NCI-H2196 (cell line): Measurements from ENCODE around the gene HSP90AB1.

Experiments
- DNase-seq: peaks from one replicate; lab custom pipeline; 2025; ENCODE audit not compliant: unreplicated experiment; lab: John Stamatoyannopoulos, UW

Gene HSP90AB1

DNA sequence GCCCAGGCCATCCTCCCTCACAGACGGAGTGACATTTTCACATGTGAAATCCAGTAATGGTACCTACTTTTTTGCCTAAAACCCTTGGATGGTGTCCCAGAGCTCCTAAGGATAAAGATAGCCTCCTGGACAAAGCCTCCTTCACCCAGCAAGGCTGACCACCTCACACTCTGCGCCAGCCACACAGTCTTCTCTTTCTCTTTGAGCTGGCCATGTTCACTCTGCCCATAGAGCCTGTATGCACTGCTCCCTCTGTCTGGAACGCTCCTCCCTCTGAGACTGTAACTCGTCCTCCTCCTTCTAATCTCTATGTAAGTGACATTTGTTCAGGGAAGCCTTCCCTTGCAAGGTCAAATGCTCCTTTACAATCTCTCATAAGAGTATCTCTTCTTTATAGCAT lies 38.0 kb downstream of the HSP90AB1 start:
- no peak for DNase-seq

DNA sequence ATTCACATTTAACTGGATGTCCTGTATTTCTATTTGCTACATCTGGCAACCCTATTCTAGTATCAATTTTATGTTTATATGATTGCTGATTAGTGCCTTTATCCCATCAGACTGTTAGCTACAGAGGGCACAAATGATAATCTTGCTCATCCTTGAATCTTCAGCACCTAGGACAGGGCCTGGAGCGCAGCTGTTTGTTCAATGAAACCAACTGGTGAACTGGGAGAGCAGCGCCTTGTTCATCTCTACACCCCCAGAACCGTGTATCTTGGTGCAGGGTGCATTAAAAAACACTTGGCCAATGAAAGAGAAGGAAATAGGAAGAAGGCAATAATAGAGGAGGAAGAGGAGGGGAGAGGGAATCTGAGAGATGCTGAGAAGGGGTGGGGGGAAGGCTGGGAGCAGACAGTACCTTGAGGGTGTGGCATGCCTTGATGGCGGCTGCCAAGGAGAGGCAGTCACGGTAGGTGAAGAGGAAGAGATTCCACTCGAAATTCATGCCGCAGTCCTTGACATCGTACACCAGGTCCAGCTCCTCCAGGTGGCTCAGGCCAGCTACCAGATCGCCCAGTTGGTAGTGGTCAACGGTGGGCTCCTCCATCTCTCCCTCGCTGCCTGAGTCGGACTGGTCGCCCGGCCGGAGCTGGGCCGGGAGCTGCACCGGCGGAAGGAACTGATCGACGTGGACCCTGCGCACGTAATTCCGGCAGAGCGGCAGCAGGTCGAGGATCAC lies 38.8 kb downstream of the HSP90AB1 start:
- no peak for DNase-seq

DNA sequence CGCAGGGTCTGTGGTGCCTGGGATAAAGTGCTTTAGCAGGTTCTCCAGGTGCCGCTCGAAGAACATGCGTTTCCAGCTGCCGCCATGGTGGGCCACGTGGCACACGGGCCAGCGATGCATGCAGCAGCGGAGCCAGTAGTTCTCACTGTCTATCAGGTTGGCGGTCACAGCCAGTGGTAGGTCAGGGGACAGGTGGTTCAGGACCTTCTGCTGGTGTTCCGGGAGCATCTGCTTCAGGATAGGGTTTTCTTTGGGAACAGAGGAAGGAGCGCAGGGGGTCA lies 39.3 kb downstream of the HSP90AB1 start:
- DNase-seq, result no peak

DNA sequence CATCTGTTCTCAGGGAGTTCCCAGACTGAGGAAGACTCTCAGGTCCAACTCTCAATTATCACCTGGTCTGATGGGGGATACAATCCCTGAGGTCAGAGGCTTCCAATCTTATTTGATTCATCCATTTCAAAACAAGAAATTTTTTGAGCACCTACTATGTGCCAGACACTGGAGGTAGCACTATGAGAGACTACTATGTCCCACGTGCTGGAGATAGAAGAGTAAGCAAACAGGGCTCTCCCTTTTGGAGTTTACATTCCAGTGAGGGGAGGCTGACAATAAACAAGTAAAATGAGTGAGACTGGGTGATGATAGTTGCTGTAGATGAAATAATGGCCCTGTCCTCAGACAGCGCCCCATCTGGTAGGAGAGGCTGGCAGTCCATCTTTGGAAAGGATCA lies 39.8 kb downstream of the HSP90AB1 start:
- DNase-seq, result no peak

DNA sequence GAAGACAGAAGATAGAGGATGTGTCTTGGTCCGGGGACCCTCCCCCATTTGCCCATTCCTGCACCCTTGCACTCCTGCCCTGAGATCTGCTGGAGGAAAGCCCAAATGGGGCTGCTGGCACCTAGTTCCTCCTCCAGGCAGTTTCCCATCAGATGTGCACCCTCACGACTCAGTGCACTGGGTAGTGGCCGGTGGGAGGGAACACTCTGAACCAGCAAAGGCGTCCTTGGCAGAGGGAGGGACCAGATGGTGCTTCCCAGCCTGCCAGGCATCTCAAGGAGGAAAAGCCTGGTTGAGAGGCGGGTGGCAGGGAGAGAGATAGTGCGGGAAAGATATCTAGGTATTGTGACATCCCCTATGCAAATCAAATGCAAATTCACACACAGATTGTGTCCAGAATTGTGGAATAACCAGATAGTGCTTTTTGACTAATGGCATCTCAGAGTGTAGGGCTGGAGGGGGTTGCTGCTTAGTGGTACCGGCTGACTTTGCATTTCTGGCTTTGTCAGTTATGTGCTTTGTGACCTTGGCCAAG lies 42.9 kb downstream of the HSP90AB1 start:
- no peak for DNase-seq

DNA sequence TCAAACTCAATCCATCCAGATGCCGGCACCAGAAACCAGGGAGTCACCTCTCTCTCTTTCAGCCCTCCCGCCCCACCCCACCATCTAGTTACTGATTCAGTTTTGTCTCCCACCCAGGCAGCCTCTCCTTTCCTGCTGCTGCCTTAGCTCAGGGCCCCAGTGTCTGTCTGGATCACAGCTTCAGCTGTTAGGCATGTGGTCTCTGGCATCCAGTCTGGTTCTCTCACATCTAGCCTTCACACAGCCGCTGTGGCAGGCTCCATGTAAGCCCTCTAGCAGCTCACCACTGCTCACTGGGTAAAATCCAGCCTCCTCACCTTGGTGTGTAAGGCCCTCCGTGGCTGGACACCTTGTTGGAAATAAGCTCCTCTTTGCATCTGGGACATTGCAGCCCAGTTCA lies 44.9 kb downstream of the HSP90AB1 start:
- DNase-seq, result no peak

DNA sequence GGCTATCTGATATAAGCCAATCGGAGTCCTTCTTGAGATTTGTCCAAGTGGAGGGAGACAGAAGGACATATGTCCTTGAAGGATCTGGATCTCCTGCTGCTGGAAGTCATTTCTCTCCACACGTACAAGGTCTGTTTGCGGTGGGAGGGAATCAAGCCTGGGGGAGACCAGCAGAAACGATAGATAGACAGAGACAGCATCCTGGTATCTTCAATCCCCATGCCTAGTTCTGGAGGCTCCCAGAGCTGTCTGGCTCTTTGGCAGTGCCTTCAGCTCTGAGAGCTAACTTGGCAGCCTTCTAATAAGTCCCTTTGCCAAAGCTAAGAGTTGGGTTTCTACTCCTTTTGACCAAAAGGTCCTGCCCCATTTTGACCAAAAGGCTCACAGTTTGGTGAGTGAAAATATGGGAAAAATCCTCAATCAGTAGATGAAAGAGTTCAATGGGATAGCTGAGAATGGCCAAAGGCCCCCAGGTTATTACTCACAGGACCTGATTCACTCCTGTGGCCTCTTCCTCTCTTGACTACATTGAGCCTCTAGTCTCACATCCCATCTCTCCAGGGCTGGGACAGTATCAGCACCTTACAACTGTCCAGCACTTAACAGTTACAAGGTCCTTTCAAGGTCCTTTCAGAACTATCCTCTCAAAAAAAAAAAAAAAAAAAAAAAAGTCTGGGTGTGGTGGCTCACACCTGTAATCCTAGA lies 45.9 kb downstream of the HSP90AB1 start:
- no peak for DNase-seq

DNA sequence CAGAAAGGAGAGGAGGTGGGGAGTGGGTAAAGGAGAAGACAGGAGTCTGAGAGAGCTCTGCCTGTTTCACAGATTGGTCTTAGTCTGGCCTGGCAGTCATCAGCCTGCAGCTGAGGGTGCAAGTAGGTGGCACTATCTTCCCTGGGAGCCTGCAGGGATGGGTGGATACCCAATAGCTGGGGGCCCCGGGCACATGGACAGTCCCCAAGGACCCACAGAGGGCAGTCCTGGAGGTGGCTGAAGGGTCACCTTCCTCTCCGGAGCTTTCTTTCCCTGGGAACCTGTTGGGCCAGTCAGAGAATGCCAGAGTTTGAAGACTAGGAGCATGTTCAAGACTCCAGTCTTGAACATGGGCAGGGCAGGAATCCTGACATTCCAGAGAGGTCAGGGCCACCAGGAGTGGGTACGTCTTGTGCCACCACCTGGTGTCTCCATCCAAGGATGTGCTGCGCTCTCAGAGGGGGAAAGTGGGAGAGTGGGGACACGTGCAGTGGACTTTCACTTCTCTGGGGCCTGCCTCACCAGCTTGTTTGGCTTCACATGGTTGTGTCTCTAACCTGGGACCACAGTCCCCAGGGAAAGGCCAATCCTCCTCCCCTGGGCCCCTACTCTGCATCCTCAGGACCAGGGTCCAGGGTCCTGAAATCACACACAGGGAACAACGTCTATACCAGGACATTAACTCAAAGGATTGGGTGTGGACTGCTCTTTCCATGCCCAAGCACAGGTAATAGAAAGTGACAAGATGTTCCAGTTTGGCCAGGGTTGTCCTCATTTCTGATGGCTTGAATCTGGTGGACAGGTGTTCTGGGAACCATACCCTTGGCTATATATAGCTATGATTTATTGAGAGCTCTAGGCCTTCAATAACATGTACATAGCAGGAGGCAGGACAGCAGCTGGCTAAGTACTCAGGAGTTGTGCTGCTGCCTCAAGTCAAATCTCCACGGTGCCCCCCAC lies 48.2 kb downstream of the HSP90AB1 start:
- no peak for DNase-seq

DNA sequence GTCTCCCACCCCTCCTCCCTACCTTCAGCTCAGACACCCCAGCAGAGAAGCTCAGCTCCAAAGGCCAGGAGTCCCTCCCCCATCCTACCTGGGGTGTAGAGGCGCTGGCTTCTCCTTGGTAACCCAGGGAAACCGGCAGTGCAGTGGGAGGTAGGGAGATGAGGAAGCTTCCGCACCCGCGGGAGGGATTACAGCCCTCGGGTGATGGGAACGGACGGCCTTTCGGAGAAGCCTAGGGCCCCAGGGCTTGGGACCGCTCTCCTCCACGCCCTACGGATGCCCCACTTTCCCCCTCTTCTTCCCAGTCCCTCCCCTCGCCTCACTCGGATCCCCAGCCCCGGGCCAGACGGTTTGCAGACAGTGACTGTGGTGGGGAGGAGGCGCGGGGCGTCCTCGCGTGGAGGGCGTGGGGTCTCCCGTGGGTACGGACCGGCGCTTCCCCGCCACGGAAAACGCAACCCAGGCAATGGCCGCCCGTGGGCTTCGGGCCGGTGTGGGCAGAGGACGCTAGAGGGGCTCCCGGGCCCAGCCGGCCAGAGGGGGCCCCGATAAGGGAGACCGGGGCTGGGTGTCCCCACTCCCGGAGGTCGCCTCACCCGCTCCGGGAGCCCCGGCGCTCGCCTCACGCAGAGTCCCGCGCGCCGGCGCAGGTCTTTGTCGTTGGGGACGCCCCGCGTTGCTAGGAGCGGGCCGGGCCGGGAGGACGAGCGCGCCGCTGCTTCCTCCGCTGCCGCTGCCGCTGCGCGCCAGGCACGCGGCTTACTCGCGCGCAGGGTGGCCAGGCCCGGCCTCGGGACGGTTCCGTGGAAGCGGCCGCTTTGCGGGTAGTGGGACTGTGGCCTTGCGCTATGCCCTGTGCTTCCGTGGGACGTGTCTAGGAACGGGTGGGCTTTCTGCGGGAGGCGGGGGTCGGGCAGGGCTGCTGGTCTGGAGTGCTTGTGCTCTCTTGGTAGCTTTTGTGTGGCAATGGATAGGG lies 50.5 kb downstream of the HSP90AB1 start:
- DNase-seq, result peak; percentile 61

DNA sequence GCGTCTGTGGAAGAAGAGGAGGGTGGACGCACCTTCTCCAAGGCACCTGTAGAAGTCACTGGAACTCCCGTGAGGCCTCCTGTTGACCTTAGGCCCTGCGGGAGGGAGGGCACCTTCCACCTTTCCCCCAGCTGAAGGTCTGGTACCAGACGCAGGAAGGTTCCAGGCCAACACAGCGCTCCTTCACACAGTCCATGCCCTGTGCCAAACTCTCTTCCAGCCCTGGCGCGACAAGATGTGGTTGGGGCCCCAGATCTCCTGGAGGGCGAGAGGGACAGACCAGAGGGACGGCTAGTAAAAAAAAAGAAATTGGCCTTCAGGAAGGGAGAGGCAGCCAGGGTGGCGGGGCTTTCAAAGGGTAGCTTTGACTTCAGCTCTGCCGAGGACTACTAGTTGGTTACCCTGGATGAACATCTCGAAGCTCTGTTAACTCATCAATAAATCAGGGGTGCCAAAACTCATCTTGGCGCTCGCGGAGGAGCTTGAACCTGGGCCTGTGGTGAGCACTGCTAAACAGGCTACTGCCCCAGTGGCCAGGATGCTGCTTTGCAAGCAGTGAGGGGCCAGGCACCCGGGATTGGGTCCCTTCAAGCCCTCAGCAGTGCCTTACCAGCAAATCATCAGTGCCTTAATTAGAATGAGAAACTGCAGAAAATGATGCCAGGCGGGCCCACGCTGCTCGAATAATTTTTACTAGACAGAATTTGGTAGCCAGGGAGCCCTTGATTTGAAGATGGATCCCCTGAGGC lies 51.3 kb downstream of the HSP90AB1 start:
- DNase-seq, result no peak

DNA sequence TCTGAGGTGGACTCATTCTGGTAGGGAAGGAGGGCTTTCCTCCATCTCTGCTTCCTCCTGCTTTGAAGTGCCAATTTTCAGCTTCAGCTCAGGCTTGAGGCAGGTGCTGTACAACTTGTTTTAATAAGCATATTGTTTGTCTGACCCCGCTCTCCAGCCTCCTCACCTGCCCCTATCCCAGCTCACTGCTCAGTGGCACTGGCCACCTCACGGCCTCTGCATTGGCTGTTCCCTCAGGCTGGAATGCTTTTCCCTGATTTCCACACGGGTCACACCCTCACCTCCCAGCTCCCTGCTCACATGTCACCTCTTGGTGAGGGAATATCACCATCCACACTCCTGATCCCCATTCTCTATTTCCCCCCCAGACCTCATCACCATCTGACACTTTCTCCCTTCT lies 52.0 kb downstream of the HSP90AB1 start:
- no peak for DNase-seq

DNA sequence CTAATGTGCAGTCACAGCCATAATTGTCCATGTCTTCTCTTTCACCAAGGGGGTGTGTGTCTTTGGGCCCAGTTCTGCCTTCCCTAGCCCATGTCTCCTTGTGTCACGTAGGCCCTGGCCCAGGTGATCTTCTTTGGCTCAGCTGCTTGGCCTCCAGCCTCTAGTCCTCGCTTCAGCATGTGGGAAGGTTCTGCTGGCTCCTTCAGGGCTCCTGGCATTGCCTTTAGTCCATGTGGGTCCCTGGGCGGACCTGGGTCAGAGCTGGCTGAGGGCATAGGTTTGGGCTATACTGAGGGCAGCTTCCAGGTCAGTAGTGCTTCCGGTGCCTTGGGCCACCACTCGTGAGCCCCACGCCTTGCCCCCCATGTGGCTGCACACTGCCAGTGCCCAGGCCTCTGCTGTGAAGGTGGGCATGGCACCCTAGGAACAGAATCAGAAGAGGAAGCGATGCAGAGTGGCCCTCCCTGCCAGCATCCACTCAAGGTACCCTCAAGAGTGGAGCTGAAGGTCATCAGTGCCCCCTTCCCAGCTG lies 53.5 kb downstream of the HSP90AB1 start:
- DNase-seq, result no peak

DNA sequence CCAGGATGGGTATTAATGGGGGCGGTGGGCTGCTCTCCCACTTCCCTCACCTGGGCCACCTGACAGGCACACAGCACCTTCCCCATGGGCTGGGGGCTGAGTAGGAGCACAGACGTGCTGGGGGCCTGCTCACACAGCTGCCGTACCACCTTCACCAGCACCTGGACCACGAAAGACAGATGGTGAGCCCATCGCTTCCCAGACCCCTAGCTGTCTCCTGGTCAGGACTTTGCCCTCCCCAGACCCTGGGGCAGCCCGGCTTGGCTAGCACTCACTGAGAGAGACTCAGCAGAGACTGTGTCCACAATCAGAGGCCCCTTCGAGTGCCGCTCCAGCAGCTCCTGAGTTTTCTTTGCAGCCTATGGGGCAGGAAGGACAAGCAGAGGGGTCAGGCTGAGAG lies 54.2 kb downstream of the HSP90AB1 start:
- no peak for DNase-seq

DNA sequence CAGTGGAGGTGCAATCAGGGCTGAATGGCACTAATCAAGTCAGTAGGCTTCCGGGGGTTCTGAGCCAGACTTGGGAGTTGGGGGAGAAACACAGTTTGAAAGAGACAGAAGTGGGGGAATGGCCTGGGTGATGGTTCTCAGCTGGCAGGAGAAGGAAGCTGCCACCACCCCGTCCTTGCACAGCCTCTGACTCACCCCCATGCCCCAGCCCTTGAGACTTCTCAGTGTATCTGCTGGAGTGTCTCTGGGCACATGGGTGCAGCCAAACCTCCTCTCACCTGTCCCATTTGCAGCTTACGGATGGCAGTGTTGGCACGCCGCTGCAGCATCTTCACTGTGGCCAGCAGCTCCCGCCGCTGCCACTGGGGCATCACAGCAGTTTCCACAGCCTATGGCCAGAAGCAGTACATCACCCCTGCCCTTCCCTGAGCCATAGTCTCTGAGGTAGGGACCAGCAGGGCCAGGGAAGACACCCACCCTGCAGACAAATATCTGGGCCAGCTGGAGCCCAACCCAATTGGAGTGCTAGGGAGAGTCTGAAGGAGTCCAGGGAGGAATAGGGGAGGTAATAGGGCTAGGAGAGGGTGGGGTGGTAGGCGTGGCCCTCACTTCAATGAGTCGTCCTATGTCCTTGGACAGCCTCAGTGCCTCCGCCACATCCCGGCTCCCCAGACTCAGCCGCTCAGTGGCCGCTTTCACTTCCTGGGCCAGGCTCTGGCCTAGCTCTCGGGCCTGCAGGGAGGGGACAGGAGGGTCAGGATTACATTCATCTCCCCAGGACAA lies 55.1 kb downstream of the HSP90AB1 start:
- no peak for DNase-seq

DNA sequence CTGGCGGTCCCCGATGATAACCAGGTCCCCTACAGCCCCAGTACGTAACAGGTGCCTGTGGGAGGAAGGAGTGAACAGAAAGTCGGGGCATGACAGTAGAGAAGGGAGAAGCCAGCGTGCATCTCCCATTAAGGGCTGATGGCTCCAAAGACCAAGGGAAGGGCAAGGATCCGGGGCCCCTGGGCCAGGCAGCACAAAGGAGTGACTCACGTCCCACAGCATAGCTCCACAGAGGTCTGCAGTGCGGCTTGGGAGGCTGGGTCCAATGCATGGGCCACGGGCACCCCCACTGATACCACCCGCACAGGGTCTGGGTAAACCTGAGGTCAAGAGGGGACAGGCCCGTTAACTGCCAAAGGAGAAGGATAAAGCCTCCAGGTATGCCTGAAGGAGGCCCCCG lies 56.0 kb downstream of the HSP90AB1 start:
- no peak for DNase-seq
